Measurements from ENCODE around the gene APOO. TPM values are rescaled to one million over a fixed set of nuclear protein-coding genes. Genes with fewer than 3 reads are reported as not detected.

APOO gene
- total and polyA plus RNA-seq, 2 of the 13 experiments (the other 11 are each of a cell fraction or from before 2014, with no cell fraction given): 9.7 to 22.1 TPM

- intact Hi-C loops (cut with micrococcal nuclease; ENCODE audit: unreplicated experiment): loop anchor here (5.0 kb wide), 1 partner anchor 58 kb away; no protein-coding TSS in a partner anchor
- CTCF ChIA-PET (ENCODE audit: low intra/inter-chr PET ratio, low total read pairs): interaction anchor here (2.7 kb wide), 1 partner anchor 118 kb away, joined by 27 read pairs; the partner anchor contains the start of gene SAT1
- H3K9ac ChIP-seq (ENCODE audit: insufficient read depth, low read depth, low read length): no peak overlapping the region
- H3K27ac ChIP-seq (ENCODE audit: extremely low read length, insufficient read depth, low read length): no peak overlapping the region
- peaks cover 64% of the 10 kb centered on the region for H3K4me1 ChIP-seq (ENCODE audit: insufficient read depth, low read length)
- FAIRE-seq (no peak), ATAC-seq (no peak), DNase-seq (ENCODE audit: low spot score) (no peak)
- peaks cover 3% of the 10 kb centered on the region for H3K79me2 ChIP-seq (ENCODE audit: insufficient read depth, low read length)
- H3K36me3 ChIP-seq (replicated peaks in 1 of 2; ENCODE audit: control insufficient read depth in 1 of 2, insufficient read depth in 2 of 2, low read length in 2 of 2): no peaks in the 10 kb centered on the region
- no peaks in the 10 kb centered on the region for H3K27me3 ChIP-seq (ENCODE audit: control insufficient read depth in 1 of 2, insufficient read depth in 2 of 2, low read length in 2 of 2)
- BruUV-seq (replicated peaks): no TSS peak
- H3K4me2 ChIP-seq (ENCODE audit: low read depth, low read length): no peak overlapping the region
- in situ Hi-C loops (cut with HindIII; ENCODE audit: extremely low pct_ligation_motif_present, low pct_unique_long_range_greater_than_20kb): loop anchor here (5.0 kb wide), 3 partner anchors 118 to 208 kb away; partner anchors contain the start of gene SAT1
- no peak overlapping the region for H2AFZ ChIP-seq (ENCODE audit: low read length)
- TF ChIP-seq TBL1XR1 (IDR thresholded peaks at IDR 0.05; ENCODE audit: borderline replicate concordance, low read length, partially characterized antibody) (no peak), MIXL1 (CRISPR knock-in tag; IDR thresholded peaks at IDR 0.05) (no peak), ZFP36 (IDR thresholded peaks at IDR 0.05; ENCODE audit: borderline replicate concordance, low read depth, low read length, partially characterized antibody) (no peak), TOPORS (CRISPR knock-in tag; IDR thresholded peaks at IDR 0.05) (no peak), ZNF350 (CRISPR knock-in tag; IDR thresholded peaks at IDR 0.05; ENCODE audit: borderline replicate concordance, low read depth) (no peak), ARID5B (CRISPR knock-in tag; IDR thresholded peaks at IDR 0.05) (no peak), ZNF550 (CRISPR knock-in tag; IDR thresholded peaks at IDR 0.05; ENCODE audit: borderline replicate concordance) (no peak), FOSL2 (CRISPR knock-in tag; IDR thresholded peaks at IDR 0.05) (peak; percentile 60)
- H3K4me3 ChIP-seq (replicated peaks in 1 of 3; ENCODE audit: insufficient read depth in 1 of 3, low read depth in 2 of 3, low read length in 3 of 3): no peak overlapping the region
- POLR2A ChIA-PET: interaction anchor here (0.7 to 3.1 kb wide), 5 partner anchors 17 to 117 kb away, joined by 4 to 91 read pairs (median 12); partner anchors contain the start of gene SAT1
- no peaks in the 10 kb centered on the region for H3K9me3 ChIP-seq (ENCODE audit: low read length)
- H4K20me1 ChIP-seq (ENCODE audit: insufficient read depth, low read length): no peaks in the 10 kb centered on the region
- 90% methylated on average over 11 of the region's 12 CpGs for WGBS (ENCODE audit: low lambda C conversion rate)
Observed at GRCh38 chrX:23900220-23900797, 7.4 kb downstream of the APOO start.
